HCT116 (cell line): ENCODE results near the gene ITGB1BP1. TPM values are rescaled to one million over a fixed set of nuclear protein-coding genes. Genes with fewer than 3 reads are reported as not detected.

Experiments used
- ATAC-seq: fragments of 200-7000 bp; cut with Tn5 transposase; 2 replicates; pipeline ENCODE4 v1.9.1; 2020; ENCODE audit warnings: mild to moderate bottlenecking, moderate library complexity
- BruUV-seq: library from RNA; stranded (reverse); fragments of 400-500 nt; replicated peaks from 2 replicates; lab custom pipeline; 2021; lab: Mats Ljungman, UMichigan
- CTCF ChIA-PET: fragments of 300-600 bp; sonication (Branson Sonifier 250); formaldehyde crosslinking; loops from one replicate; lab custom pipeline; 2021; ENCODE audit warnings: antibody characterized with exemption; lab: Charles Lee
- POLR2A ChIA-PET: fragments of 300-600, 350-600 bp; sonication (Branson Sonifier 250); formaldehyde crosslinking; loops from one replicate; lab custom pipeline; 2021; ENCODE audit warnings: antibody characterized with exemption; lab: Charles Lee
- RAD21 ChIA-PET, 2 experiments: fragments of 300-600 bp; sonication (Branson Sonifier 250); formaldehyde crosslinking; loops; one replicate each; lab custom pipeline; 2023; ENCODE audit warnings: low total read pairs in 2 of 2; ENCODE audit not compliant: uncharacterized antibody in 2 of 2, unreplicated experiment in 2 of 2, low non-redundant PET in 1 of 2; lab: Charles Lee
- DNase-seq: peaks from one replicate; pipeline ENCODE4 v3.0.0-alpha.2; 2010; ENCODE audit warnings: low read depth, low spot score
- H2AFZ ChIP-seq: fragments of 200-600 bp; shearing (Covaris generic), sonication (generic); 2 replicates; pipeline ENCODE4 v1.6.1; 2017; ENCODE audit warnings: low read depth, mixed run types, mixed read lengths, antibody characterized with exemption, low read length; ENCODE audit not compliant: poor library complexity, severe bottlenecking
- H3K27ac ChIP-seq: 2 replicates; pipeline ENCODE4 v1.5.1; 2012; ENCODE audit warnings: low read depth, low read length
- H3K27me3 ChIP-seq: fragments of 200-600 bp; sonication (generic); 2 replicates; pipeline ENCODE4 v1.6.1; 2016; ENCODE audit warnings: mixed run types, low read length, mixed read lengths; ENCODE audit not compliant: insufficient read depth
- H3K36me3 ChIP-seq, 2 experiments: fragments of 200-500 bp in 1 of 2; fragments of 200-600 bp in 1 of 2; sonication (Bioruptor generic) in 1 of 2; sonication (generic) in 1 of 2; 2 replicates each; pipeline versions ENCODE4 v1.5.1 to v1.6.1; 2014 to 2016; ENCODE audit warnings: low read length in 2 of 2, inconsistent platforms in 1 of 2, mixed read lengths in 1 of 2, mixed run types in 1 of 2; ENCODE audit not compliant: insufficient read depth in 2 of 2, control insufficient read depth in 1 of 2
- H3K4me1 ChIP-seq, 2 experiments: fragments of 200-600 bp in 1 of 2; sonication (generic) in 1 of 2; 2 replicates each; pipeline versions ENCODE4 v1.5.1 to v1.6.1; 2012 to 2017; ENCODE audit warnings: low read length in 2 of 2, inconsistent platforms in 1 of 2, mild to moderate bottlenecking in 1 of 2, mixed read lengths in 1 of 2, mixed run types in 1 of 2, moderate library complexity in 1 of 2; ENCODE audit not compliant: insufficient read depth in 2 of 2, control insufficient read depth in 1 of 2
- H3K4me2 ChIP-seq: fragments of 200-600 bp; sonication (generic); 2 replicates; pipeline ENCODE4 v1.6.1; 2017; ENCODE audit warnings: mixed run types, low read length, mixed read lengths
- H3K4me3 ChIP-seq, 2 experiments: fragments of 200-600 bp in 1 of 2; sonication (generic) in 1 of 2; replicated peaks in 1 of 2; 2 replicates each; pipeline ENCODE4 v1.5.1; 2011 to 2016; ENCODE audit warnings: low read length in 2 of 2, control low read depth in 1 of 2, low read depth in 1 of 2, mild to moderate bottlenecking in 1 of 2, mixed read lengths in 1 of 2, mixed run types in 1 of 2
- H3K79me2 ChIP-seq: fragments of 200-600 bp; sonication (generic); 2 replicates; pipeline ENCODE4 v1.6.1; 2017; ENCODE audit warnings: mild to moderate bottlenecking, mixed run types, low read length, moderate library complexity, mixed read lengths; ENCODE audit not compliant: insufficient read depth
- H3K9ac ChIP-seq: fragments of 200-600 bp; sonication (generic); 2 replicates; pipeline ENCODE4 v1.6.1; 2016; ENCODE audit warnings: low read length, mixed read lengths
- H3K9me2 ChIP-seq: fragments of 200-600 bp; sonication (generic), shearing (Covaris generic); 2 replicates; pipeline ENCODE4 v1.6.1; 2017; ENCODE audit warnings: mixed run types, mild to moderate bottlenecking, moderate library complexity; ENCODE audit not compliant: insufficient read depth
- H3K9me3 ChIP-seq, 2 experiments: fragments of 200-500 bp in 1 of 2; fragments of 200-600 bp in 1 of 2; sonication (Bioruptor generic) in 1 of 2; sonication (generic) in 1 of 2; 2 replicates each; pipeline ENCODE4 v1.6.1; 2014 to 2017; ENCODE audit warnings: low read length in 2 of 2, mixed read lengths in 2 of 2, inconsistent platforms in 1 of 2, low read depth in 1 of 2, mild to moderate bottlenecking in 1 of 2, mixed run types in 1 of 2, moderate library complexity in 1 of 2; ENCODE audit not compliant: control insufficient read depth in 1 of 2, insufficient read depth in 1 of 2
- H4K20me1 ChIP-seq: fragments of 200-600 bp; sonication (generic), shearing (Covaris generic); 2 replicates; pipeline ENCODE4 v1.6.1; 2017; ENCODE audit warnings: mixed run types, mild to moderate bottlenecking, moderate library complexity; ENCODE audit not compliant: insufficient read depth
- ATF3 ChIP-seq: IDR thresholded peaks from 2 replicates; pipeline ENCODE4 v1.6.1; 2012
- CBX3 ChIP-seq: IDR thresholded peaks from 2 replicates; pipeline ENCODE4 v1.6.1; 2012; ENCODE audit warnings: low read depth
- CTCF ChIP-seq, 3 experiments: fragments of 200-600 bp in 1 of 3; sonication (generic) in 1 of 3; IDR thresholded peaks in 2 of 3; conservative IDR thresholded peaks in 1 of 3; 2 replicates each; pipeline ENCODE4 v1.5.1; 2012 to 2017; ENCODE audit warnings: low read depth in 2 of 3, low read length in 2 of 3, antibody characterized with exemption in 1 of 3, borderline replicate concordance in 1 of 3, control low read depth in 1 of 3, mild to moderate bottlenecking in 1 of 3, mixed read lengths in 1 of 3, mixed run types in 1 of 3, moderate library complexity in 1 of 3; ENCODE audit not compliant: insufficient read depth in 1 of 3
- EGR1 ChIP-seq: IDR thresholded peaks from 2 replicates; pipeline ENCODE4 v1.6.1; 2012; ENCODE audit warnings: low read depth
- FOSL1 ChIP-seq: IDR thresholded peaks from 2 replicates; pipeline ENCODE4 v1.6.1; 2012; ENCODE audit warnings: low read depth
- JUND ChIP-seq: IDR thresholded peaks from 2 replicates; pipeline ENCODE4 v1.6.1; 2012
- MAX ChIP-seq: IDR thresholded peaks from 2 replicates; pipeline ENCODE4 v1.6.1; 2012
- RAD21 ChIP-seq: IDR thresholded peaks from 2 replicates; pipeline ENCODE4 v1.6.1; 2012; ENCODE audit warnings: low read depth, mild to moderate bottlenecking
- SIN3A ChIP-seq: IDR thresholded peaks from 2 replicates; pipeline ENCODE4 v1.6.1; 2012; ENCODE audit warnings: low read depth
- SP1 ChIP-seq: IDR thresholded peaks from 2 replicates; pipeline ENCODE4 v1.6.1; 2012; ENCODE audit warnings: low read depth
- ZBTB33 ChIP-seq: IDR thresholded peaks from 2 replicates; pipeline ENCODE4 v1.6.1; 2011; ENCODE audit warnings: mild to moderate bottlenecking, low read length, moderate library complexity; ENCODE audit not compliant: insufficient replicate concordance; ENCODE audit errors: extremely low read depth
- ZFX ChIP-seq: fragments of 450-650 bp; IDR thresholded peaks from 2 replicates; pipeline ENCODE4 v1.6.1; 2017
- ZNF274 ChIP-seq: fragments of 200-500 bp; sonication (Bioruptor generic); IDR thresholded peaks from 2 replicates; pipeline ENCODE4 v1.6.1; 2014; ENCODE audit warnings: mild to moderate bottlenecking, low read depth, low read length, inconsistent platforms
- intact Hi-C: fragments of 100-400 bp; cut with micrococcal nuclease; formaldehyde crosslinking; loops from 2 replicates; pipeline ENCODE4 v1.10.0; 2022
- total RNA-seq: library from RNA; stranded (reverse); gene quantifications from one replicate; pipeline ENCODE4 v1.2.1, GENCODE V29; 2021; ENCODE audit not compliant: unreplicated experiment

The ITGB1BP1 gene
- total RNA-seq, 1 experiment from 2014 or later, result 86.9 TPM

- no peaks in the 10 kb centered on the region for H3K36me3 ChIP-seq
- H4K20me1 ChIP-seq, result no peaks in the 10 kb centered on the region
- no peak for TF ChIP-seq FOSL1
- no peak for TF ChIP-seq JUND
- H3K27ac ChIP-seq, result no peak overlapping the region
- ChIA-PET POLR2A (no interaction called here), RAD21 (no interaction called here), CTCF (no interaction called here)
- ATAC-seq (no peak), DNase-seq (no peak)
- no peaks in the 10 kb centered on the region for H3K79me2 ChIP-seq
- BruUV-seq, result no TSS peak
- no peaks in the 10 kb centered on the region; a peak in 1 of 4 replicates for H3K4me1 ChIP-seq
- H3K9ac ChIP-seq, result no peak overlapping the region
- H3K9me3 ChIP-seq, result no peaks in the 10 kb centered on the region
- no peak overlapping the region for H3K4me3 ChIP-seq
- no peak overlapping the region for H2AFZ ChIP-seq
- no peaks in the 10 kb centered on the region for H3K9me2 ChIP-seq
- no peaks in the 10 kb centered on the region for H3K27me3 ChIP-seq
- no peak overlapping the region for H3K4me2 ChIP-seq
- intact Hi-C loops, result no loop called here
Measured at GRCh38 chr2:9366026-9366425, 57.3 kb downstream of the ITGB1BP1 start.

- ATAC-seq (no peak), DNase-seq (no peak)
- no peaks in the 10 kb centered on the region for H3K9me3 ChIP-seq
- no peaks in the 10 kb centered on the region for H3K9me2 ChIP-seq
- intact Hi-C loops, result no loop called here
- H2AFZ ChIP-seq, result no peak overlapping the region
- ChIA-PET RAD21 (no interaction called here), POLR2A (no interaction called here), CTCF (no interaction called here)
- no peak overlapping the region for H3K4me3 ChIP-seq
- no peaks in the 10 kb centered on the region for H3K36me3 ChIP-seq
- H3K9ac ChIP-seq, result no peak overlapping the region
- H4K20me1 ChIP-seq, result no peaks in the 10 kb centered on the region
- H3K4me1 ChIP-seq, result no peaks in the 10 kb centered on the region; a peak in 1 of 4 replicates
- no peaks in the 10 kb centered on the region for H3K79me2 ChIP-seq
- no peak overlapping the region for H3K27ac ChIP-seq
- no peak overlapping the region for H3K4me2 ChIP-seq
- no TSS peak for BruUV-seq
- no peaks in the 10 kb centered on the region for H3K27me3 ChIP-seq
- TF ChIP-seq ZBTB33 (no peak), SP1 (no peak), ZNF274 (no peak), CTCF (IDR thresholded peaks at IDR 0.05 in 2 of 3, conservative IDR thresholded peaks at IDR 0.05 in 1 of 3; ENCODE audit: borderline replicate concordance in 1 of 3, insufficient read depth in 1 of 3, low read depth in 2 of 3, low read length in 2 of 3) (no peak), ATF3 (no peak), MAX (no peak), SIN3A (no peak), CBX3 (no peak), EGR1 (no peak), ZFX (no peak), RAD21 (no peak)
Measured at GRCh38 chr2:9365498-9366019, 57.8 kb downstream of the ITGB1BP1 start.
